NB4 (cell line): ENCODE results near the gene C10orf120.

Source experiments
- TF ChIP-seq, protein P1 (sequence below): IDR thresholded peaks from 2 replicates; pipeline ENCODE4 v1.6.1; 2011; ENCODE audit warnings: low read depth, low read length
- TF ChIP-seq, protein P2 (sequence below): IDR thresholded peaks from one replicate; pipeline ENCODE4 v1.5.1; 2012; ENCODE audit warnings: low read depth, low read length

DNA sequence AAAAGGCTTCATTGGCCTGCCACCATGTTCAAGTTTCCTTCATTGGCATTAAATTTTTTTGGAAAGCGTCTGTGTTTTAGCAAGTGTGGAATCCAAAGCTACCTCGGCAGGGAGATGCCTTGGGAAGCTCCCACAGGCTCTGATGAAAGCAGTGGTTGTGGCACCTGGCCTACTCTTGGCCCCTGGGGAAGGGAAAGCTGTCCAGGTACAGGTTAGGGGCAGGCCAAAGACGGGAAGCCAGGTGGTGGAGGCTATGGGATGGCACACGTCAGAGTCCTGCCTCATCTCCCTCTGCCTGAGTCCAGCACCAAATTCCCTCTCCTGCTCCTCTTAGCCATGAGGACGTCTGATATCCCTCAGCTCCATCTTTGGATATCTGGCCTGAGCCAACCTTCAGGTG lies 49.7 kb downstream of the C10orf120 start:
- TF ChIP-seq, protein P1, sequence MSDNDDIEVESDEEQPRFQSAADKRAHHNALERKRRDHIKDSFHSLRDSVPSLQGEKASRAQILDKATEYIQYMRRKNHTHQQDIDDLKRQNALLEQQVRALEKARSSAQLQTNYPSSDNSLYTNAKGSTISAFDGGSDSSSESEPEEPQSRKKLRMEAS = no peak
- TF ChIP-seq, protein P2, sequence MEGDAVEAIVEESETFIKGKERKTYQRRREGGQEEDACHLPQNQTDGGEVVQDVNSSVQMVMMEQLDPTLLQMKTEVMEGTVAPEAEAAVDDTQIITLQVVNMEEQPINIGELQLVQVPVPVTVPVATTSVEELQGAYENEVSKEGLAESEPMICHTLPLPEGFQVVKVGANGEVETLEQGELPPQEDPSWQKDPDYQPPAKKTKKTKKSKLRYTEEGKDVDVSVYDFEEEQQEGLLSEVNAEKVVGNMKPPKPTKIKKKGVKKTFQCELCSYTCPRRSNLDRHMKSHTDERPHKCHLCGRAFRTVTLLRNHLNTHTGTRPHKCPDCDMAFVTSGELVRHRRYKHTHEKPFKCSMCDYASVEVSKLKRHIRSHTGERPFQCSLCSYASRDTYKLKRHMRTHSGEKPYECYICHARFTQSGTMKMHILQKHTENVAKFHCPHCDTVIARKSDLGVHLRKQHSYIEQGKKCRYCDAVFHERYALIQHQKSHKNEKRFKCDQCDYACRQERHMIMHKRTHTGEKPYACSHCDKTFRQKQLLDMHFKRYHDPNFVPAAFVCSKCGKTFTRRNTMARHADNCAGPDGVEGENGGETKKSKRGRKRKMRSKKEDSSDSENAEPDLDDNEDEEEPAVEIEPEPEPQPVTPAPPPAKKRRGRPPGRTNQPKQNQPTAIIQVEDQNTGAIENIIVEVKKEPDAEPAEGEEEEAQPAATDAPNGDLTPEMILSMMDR = no peak
